Activated CD8-positive, alpha-beta T cell treated with anti-CD3 and anti-CD28 coated beads for 36 hours (primary cell): ENCODE results near the gene AEBP2. TPM values are rescaled to one million over a fixed set of nuclear protein-coding genes. Genes with fewer than 3 reads are reported as not detected.
"Not testable (repeated sequence)": the region's sequence is repeated elsewhere in the genome, so short reads cannot be mapped to it uniquely, and the experiment has no call there.

Source experiments
- ATAC-seq: fragments of 200-7000 bp; cut with Tn5 transposase; one replicate; pipeline ENCODE4 v1.10.0; 2021; ENCODE audit warnings: mild to moderate bottlenecking, moderate library complexity
- CTCF ChIA-PET: fragments of 350-600 bp; sonication (Branson Sonifier 250); formaldehyde crosslinking; loops from one replicate; lab custom pipeline; 2021; ENCODE audit warnings: antibody characterized with exemption; lab: Charles Lee
- POLR2A ChIA-PET: fragments of 350-600 bp; sonication (Branson Sonifier 250); formaldehyde crosslinking; loops from one replicate; lab custom pipeline; 2021; ENCODE audit warnings: antibody characterized with exemption; lab: Charles Lee
- DNase-seq: peaks from one replicate; pipeline ENCODE4 v3.0.0-alpha.2; 2020
- H3K27ac Mint-ChIP-seq: one replicate; pipeline ENCODE4 v1.8.0; 2021; ENCODE audit warnings: mild to moderate bottlenecking, mixed read lengths
- H3K27me3 Mint-ChIP-seq: one replicate; pipeline ENCODE4 v1.8.0; 2021; ENCODE audit warnings: mixed read lengths
- H3K36me3 Mint-ChIP-seq: one replicate; pipeline ENCODE4 v1.8.0; 2021; ENCODE audit warnings: low read depth, mixed read lengths
- H3K4me1 Mint-ChIP-seq: one replicate; pipeline ENCODE4 v1.8.0; 2021; ENCODE audit warnings: low read depth, mixed read lengths
- H3K4me3 Mint-ChIP-seq: one replicate; pipeline ENCODE4 v1.8.0; 2021; ENCODE audit warnings: mild to moderate bottlenecking, moderate library complexity, mixed read lengths
- H3K9me3 Mint-ChIP-seq: one replicate; pipeline ENCODE4 v1.8.0; 2021; ENCODE audit warnings: mixed read lengths
- intact Hi-C: fragments of 100-400 bp; cut with micrococcal nuclease; formaldehyde crosslinking; loops from one replicate; pipeline ENCODE4 v1.10.0; 2022
- total RNA-seq, 2 experiments: library from RNA; stranded (reverse); gene quantifications; one replicate each; pipeline ENCODE4 v1.2.3, GENCODE V29; 2021
- TF ChIP-seq, protein P1 (sequence below): fragments of 200-600 bp; IDR thresholded peaks from one replicate; pipeline ENCODE4 v1.8.0; 2022; ENCODE audit warnings: antibody characterized with exemption, mild to moderate bottlenecking

The AEBP2 gene
- total RNA-seq, 2 experiments from 2014 or later, result 59.6 to 63.3 TPM

DNA sequence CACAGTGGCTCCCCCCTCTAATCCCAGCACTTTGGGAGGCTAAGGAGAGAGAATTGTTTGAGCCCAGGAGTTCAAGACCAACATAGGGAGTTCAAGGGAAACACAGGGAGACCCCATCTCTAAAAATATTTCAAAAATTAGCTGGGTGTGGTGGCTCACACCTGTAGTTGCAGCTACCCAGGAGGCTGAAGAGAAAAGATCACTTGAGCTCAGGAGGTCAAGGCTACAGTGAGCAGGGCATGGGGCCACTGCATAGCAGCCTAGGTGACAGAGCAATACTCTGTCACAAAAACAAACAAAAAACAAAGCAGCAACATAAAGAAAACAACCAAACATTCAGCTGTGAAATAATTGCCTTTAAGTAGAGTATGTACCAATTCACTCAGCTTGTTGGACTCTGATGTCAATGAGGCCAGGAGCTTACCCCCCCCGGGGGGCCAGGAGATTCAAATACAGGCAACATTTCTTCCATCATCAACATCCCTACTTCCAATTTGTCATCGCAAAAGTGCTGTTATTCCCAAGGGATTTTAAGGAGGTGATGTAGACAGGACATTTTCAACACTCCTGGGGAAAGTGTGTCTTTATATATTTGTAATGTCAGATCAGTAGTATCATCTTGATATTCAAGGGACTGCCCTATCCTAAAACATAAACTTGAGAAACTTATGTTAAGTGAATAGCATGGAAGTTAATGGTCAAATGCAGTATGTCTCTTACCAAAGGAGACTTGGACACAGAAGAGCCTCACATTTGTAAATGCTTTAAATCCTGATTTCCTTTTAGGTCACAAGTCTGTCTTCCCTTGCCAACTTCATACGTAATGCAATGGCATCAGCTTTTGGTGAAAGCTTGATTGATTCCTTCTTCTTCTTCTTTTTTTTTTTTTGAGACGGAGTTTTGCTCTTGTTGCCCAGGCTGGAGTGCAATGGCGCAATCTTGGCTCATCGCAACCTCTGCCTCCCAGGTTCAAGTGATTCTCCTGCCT, 40.6 kb upstream of the AEBP2 start:
- Mint-ChIP-seq H3K36me3 (no peaks in the 10 kb centered on the region), H3K9me3 (no peaks in the 10 kb centered on the region), H3K27ac (no peak overlapping the region), H3K4me3 (no peak overlapping the region), H3K4me1 (peaks cover 3% of the 10 kb centered on the region), H3K27me3 (no peaks in the 10 kb centered on the region)
- ChIA-PET CTCF (no interaction called here), POLR2A (no interaction called here)
- DNase-seq (no peak), ATAC-seq (no peak)
- intact Hi-C loops, result no loop called here
- TF ChIP-seq, protein P1, sequence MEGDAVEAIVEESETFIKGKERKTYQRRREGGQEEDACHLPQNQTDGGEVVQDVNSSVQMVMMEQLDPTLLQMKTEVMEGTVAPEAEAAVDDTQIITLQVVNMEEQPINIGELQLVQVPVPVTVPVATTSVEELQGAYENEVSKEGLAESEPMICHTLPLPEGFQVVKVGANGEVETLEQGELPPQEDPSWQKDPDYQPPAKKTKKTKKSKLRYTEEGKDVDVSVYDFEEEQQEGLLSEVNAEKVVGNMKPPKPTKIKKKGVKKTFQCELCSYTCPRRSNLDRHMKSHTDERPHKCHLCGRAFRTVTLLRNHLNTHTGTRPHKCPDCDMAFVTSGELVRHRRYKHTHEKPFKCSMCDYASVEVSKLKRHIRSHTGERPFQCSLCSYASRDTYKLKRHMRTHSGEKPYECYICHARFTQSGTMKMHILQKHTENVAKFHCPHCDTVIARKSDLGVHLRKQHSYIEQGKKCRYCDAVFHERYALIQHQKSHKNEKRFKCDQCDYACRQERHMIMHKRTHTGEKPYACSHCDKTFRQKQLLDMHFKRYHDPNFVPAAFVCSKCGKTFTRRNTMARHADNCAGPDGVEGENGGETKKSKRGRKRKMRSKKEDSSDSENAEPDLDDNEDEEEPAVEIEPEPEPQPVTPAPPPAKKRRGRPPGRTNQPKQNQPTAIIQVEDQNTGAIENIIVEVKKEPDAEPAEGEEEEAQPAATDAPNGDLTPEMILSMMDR, result no peak

DNA sequence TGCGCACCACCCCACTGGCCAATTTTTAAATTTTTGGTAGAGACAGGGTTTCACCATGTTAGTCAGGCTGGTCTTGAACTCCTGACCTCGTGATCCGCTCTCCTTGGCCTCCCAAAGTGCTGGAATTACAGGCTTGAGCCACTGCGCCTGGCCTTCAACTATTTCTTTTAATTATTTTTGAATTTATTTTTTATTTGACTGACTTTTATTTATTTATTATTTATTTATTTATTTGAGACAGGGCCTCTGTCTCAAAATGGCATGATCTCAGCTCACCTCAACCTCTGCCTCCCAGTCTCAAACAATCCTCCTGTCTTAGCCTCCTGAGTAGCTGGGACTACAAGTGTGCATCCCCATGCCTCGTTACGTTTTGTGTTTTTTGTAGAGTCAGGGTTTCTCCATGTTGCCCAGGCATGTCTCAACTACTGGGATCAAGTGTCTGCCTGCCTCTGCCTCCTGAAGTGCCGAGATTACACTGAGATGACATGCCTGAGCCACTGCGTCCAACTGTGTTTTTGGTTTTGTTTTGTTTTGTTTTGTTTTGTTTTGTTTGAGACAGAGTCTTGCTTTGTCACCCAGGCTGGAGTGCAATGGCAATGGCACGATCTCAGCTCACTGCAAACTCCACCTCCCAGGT, 38.5 kb upstream of the AEBP2 start:
- H3K4me1 Mint-ChIP-seq, result peaks cover 12% of the 10 kb centered on the region
- H3K27ac Mint-ChIP-seq, DNase-seq, intact Hi-C loops, H3K4me3 Mint-ChIP-seq, H3K36me3 Mint-ChIP-seq, CTCF ChIA-PET, ATAC-seq, H3K9me3 Mint-ChIP-seq, H3K27me3 Mint-ChIP-seq: not testable (repeated sequence)
- POLR2A ChIA-PET, result interaction anchor here (0.6 kb wide), 1 partner anchor 197 kb away, joined by 3 read pairs; no protein-coding TSS in a partner anchor

DNA sequence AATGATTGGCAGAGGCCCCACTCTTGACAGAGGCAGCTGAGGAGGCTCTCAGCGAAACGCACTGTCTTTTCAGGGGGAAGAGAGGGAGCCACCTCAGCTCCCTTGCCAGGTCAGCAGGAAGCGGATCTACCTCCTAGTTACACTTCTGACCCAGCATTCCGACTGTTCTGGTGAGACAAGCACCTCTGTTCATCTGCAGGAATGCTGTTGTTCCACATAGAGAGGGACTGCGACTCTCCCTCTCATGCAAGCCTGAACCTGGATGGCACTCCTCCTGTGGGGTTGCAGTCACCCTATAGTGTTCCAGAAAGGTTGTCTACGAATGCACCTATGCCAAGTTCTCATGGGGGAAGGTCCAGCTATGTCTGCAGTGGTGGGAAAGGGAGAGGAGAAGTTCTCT, 37.1 kb upstream of the AEBP2 start:
- Mint-ChIP-seq H3K36me3 (peaks cover 4% of the 10 kb centered on the region), H3K27me3 (no peaks in the 10 kb centered on the region), H3K27ac (no peak overlapping the region), H3K4me1 (peaks cover 12% of the 10 kb centered on the region), H3K4me3 (no peak overlapping the region), H3K9me3 (peaks cover 8% of the 10 kb centered on the region)
- DNase-seq (no peak), ATAC-seq (no peak)
- ChIA-PET CTCF (no interaction called here), POLR2A (no interaction called here)
- intact Hi-C loops, result no loop called here
- TF ChIP-seq, protein P1, result no peak

DNA sequence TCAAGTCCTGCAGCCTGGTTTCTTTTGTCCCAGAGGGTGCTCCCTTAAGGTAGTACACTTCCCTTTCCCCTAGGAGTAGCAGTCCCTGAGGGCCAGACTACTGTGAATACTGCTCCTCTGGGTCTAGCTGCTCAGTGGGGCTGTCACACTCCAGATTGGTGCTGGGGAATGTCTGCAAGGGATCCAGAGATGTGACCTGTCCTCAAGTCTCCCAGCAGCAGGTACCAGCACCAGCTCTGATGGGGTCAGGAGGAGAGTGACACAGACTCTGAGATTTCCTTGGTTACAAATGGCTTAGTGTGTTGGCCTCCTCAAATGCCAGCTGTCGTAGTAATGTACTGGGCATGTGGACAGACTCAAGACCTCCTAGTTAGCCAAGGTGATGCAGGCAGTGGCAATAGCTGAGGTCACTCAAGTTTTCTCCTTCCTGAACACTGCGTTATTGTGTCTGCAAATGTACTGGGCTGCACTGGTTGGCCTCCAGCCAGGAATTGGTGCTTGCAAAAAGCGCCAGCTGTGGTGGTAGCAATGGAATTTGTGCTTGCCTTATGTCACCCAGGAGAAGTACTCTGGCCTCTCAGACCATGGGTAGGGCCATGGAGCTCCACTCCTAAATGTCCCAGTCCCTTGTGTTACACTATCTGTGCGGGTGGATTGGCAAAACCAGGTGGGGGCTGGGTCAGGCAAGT, 36.4 kb upstream of the AEBP2 start:
- DNase-seq (no peak), ATAC-seq (no peak)
- TF ChIP-seq, protein P1, result no peak
- H3K27me3 Mint-ChIP-seq, result no peaks in the 10 kb centered on the region
- ChIA-PET POLR2A (interaction anchor here (0.6 kb wide), 1 partner anchor 44 kb away, joined by 3 read pairs; no protein-coding TSS in a partner anchor), CTCF (no interaction called here)
- intact Hi-C loops, result no loop called here
- H3K9me3 Mint-ChIP-seq, result peaks cover 8% of the 10 kb centered on the region
- no peak overlapping the region for H3K27ac Mint-ChIP-seq
- peaks cover 12% of the 10 kb centered on the region for H3K4me1 Mint-ChIP-seq
- no peak overlapping the region for H3K4me3 Mint-ChIP-seq
- H3K36me3 Mint-ChIP-seq, result peaks cover 4% of the 10 kb centered on the region

DNA sequence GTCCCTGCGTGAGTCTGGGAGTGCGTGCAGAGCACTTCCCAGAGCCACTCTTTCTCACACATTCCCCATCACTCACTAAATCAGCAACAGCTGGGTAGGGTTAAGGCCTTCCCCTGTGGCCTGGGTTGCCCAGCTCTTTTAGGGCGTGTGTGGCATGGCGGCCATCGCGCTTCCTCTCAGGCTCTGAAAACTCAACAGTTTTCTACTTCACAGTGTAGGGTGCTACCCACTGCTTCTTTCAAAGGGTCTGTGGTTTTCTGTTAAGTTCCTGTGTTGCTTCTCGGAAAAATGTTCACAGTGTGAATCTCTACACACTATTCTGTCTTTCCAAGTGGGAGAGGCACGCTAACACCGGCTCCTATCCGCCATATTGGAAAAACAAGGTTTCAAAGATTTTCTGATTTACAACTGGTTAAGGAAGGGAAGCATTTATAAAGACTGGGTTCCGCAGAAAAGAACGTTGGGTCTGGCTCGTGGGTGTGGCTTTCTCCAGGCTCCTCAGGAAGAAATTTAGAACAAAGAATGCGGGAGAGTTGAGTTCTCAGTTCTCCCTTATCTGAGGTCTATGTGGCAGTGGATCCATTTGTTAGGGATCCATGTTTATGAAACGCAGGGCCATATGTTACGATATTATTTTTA, 34.9 kb upstream of the AEBP2 start:
- Mint-ChIP-seq H3K27me3 (no peaks in the 10 kb centered on the region), H3K27ac (peak overlapping the region; percentile 91), H3K36me3 (peaks cover 4% of the 10 kb centered on the region), H3K9me3 (peaks cover 8% of the 10 kb centered on the region), H3K4me1 (peaks cover 12% of the 10 kb centered on the region), H3K4me3 (no peak overlapping the region)
- DNase-seq (peak; percentile 52), ATAC-seq (peak; percentile 92)
- ChIA-PET CTCF (no interaction called here), POLR2A (interaction anchor here (0.6 kb wide), 1 partner anchor 561 kb away, joined by 3 read pairs; no protein-coding TSS in a partner anchor)
- TF ChIP-seq, protein P1, result no peak
- intact Hi-C loops, result no loop called here
